HepG2 (cell line): ENCODE measurements around the gene HRH2. TPM values are rescaled to one million over a fixed set of nuclear protein-coding genes. Genes with fewer than 3 reads are reported as not detected.

ENCODE experiments used
- ATAC-seq: fragments of 200-7000 bp; cut with Tn5 transposase; 3 replicates; pipeline ENCODE4 v1.9.1; 2020; ENCODE audit warnings: mild to moderate bottlenecking, moderate library complexity
- BruUV-seq: library from RNA; stranded (reverse); fragments of 400-500 nt; replicated peaks from 2 replicates; lab custom pipeline; 2021; lab: Mats Ljungman, UMichigan
- CTCF ChIA-PET: fragments of 300-600 bp; formaldehyde crosslinking; extraction: SDS; loops from one replicate; lab custom pipeline; 2021; ENCODE audit warnings: low total read pairs, inconsistent platforms, low intra/inter-chr PET ratio; lab: Yijun Ruan, JAX
- POLR2A ChIA-PET: fragments of 350-600 bp; sonication (Branson Sonifier 250); formaldehyde crosslinking; loops from one replicate; lab custom pipeline; 2020; ENCODE audit warnings: antibody characterized with exemption, inconsistent platforms; lab: Yijun Ruan, JAX
- DNase-seq: peaks from one replicate; pipeline ENCODE4 v3.0.0-alpha.2; 2015; ENCODE audit warnings: low spot score
- FAIRE-seq: peaks from 3 replicates; lab custom pipeline; 2011; peaks lifted over from hg19 to GRCh38; lab: Jason Lieb, UNC
- H2AFZ ChIP-seq: one replicate; pipeline ENCODE4 v1.6.1; 2011; ENCODE audit warnings: low read length, inconsistent platforms
- H3K27ac ChIP-seq: fragments of 300-600 bp; 3 replicates; pipeline ENCODE4 v1.8.0; 2011; ENCODE audit warnings: mixed run types, mild to moderate bottlenecking, mixed read lengths, low read length, inconsistent platforms; ENCODE audit not compliant: insufficient read depth; ENCODE audit errors: extremely low read length
- H3K27me3 ChIP-seq, 2 experiments: fragments of 200-600 bp in 1 of 2; 2 replicates in 1 of 2; 3 replicates in 1 of 2; pipeline versions ENCODE4 v1.6.0 to v1.8.0; 2011; ENCODE audit warnings: low read length in 2 of 2, mild to moderate bottlenecking in 2 of 2, moderate library complexity in 2 of 2, inconsistent platforms in 1 of 2; ENCODE audit not compliant: insufficient read depth in 2 of 2, control insufficient read depth in 1 of 2
- H3K36me3 ChIP-seq, 2 experiments: fragments of 200-600 bp in 1 of 2; replicated peaks in 1 of 2; 2 replicates in 1 of 2; 3 replicates in 1 of 2; pipeline versions ENCODE4 v1.5.1 to v1.8.0; 2011; ENCODE audit warnings: low read length in 2 of 2, inconsistent platforms in 1 of 2; ENCODE audit not compliant: insufficient read depth in 2 of 2, control insufficient read depth in 1 of 2
- H3K4me1 ChIP-seq: 2 replicates; pipeline ENCODE4 v1.5.1; 2012; ENCODE audit warnings: low read length, inconsistent platforms; ENCODE audit not compliant: insufficient read depth
- H3K4me2 ChIP-seq: 2 replicates; pipeline ENCODE4 v1.6.0; 2011; ENCODE audit warnings: low read depth, low read length, inconsistent platforms
- H3K4me3 ChIP-seq, 3 experiments: fragments of 200-600 bp in 1 of 3; sonication (generic), shearing (Covaris generic) in 1 of 3; replicated peaks in 1 of 3; 2 replicates each; pipeline ENCODE4 v1.5.1; 2011 to 2016; ENCODE audit warnings: low read length in 3 of 3, inconsistent platforms in 2 of 3, low read depth in 2 of 3, mild to moderate bottlenecking in 2 of 3, control low read depth in 1 of 3, mixed read lengths in 1 of 3; ENCODE audit not compliant: insufficient read depth in 1 of 3
- H3K79me2 ChIP-seq: one replicate; pipeline ENCODE4 v1.6.1; 2011; ENCODE audit warnings: low read length, inconsistent platforms; ENCODE audit not compliant: insufficient read depth
- H3K9ac ChIP-seq: 2 replicates; pipeline ENCODE4 v1.6.0; 2011; ENCODE audit warnings: mild to moderate bottlenecking, low read depth, low read length, inconsistent platforms; ENCODE audit not compliant: insufficient read depth
- H3K9me3 ChIP-seq: 2 replicates; pipeline ENCODE4 v1.5.1; 2012; ENCODE audit warnings: mild to moderate bottlenecking, low read length
- H4K20me1 ChIP-seq: 2 replicates; pipeline ENCODE4 v1.6.0; 2011; ENCODE audit warnings: inconsistent platforms, mild to moderate bottlenecking, low read length, moderate library complexity; ENCODE audit not compliant: insufficient read depth
- CBX2 ChIP-seq, 2 experiments: fragments of 200-600 bp in 1 of 2; sonication (generic); formaldehyde crosslinking in 1 of 2; IDR thresholded peaks; 2 replicates each; pipeline versions ENCODE4 v1.7.0 to v1.8.1; 2018 to 2022; ENCODE audit warnings: low read depth in 2 of 2, low read length in 1 of 2, mild to moderate bottlenecking in 1 of 2, missing genetic modification reagents in 1 of 2
- DZIP1 ChIP-seq: sonication (generic); formaldehyde crosslinking; IDR thresholded peaks from 2 replicates; pipeline ENCODE4 v1.5.0; 2020; ENCODE audit warnings: mild to moderate bottlenecking, missing genetic modification reagents
- GABPB1 ChIP-seq: IDR thresholded peaks from 2 replicates; pipeline ENCODE4 v1.6.1; 2016; ENCODE audit warnings: mild to moderate bottlenecking, missing genetic modification reagents, moderate library complexity, missing compliant biosample characterization
- GPBP1L1 ChIP-seq: sonication (generic); formaldehyde crosslinking; IDR thresholded peaks from 2 replicates; pipeline ENCODE4 v1.5.0; 2020; ENCODE audit warnings: mild to moderate bottlenecking, missing genetic modification reagents
- MAFK ChIP-seq, 2 experiments: IDR thresholded peaks in 1 of 2; conservative IDR thresholded peaks in 1 of 2; 2 replicates each; pipeline ENCODE4 v1.6.1; 2011; ENCODE audit warnings: improper control_type of control experiment in 2 of 2, low read length in 2 of 2
- NFRKB ChIP-seq: fragments of 450-650 bp; IDR thresholded peaks from 2 replicates; pipeline ENCODE4 v1.6.1; 2017
- SKI ChIP-seq: fragments of 450-650 bp; IDR thresholded peaks from one replicate; pipeline ENCODE4 v1.6.1; 2018; ENCODE audit warnings: mild to moderate bottlenecking; ENCODE audit not compliant: partially characterized antibody
- ZBTB42 ChIP-seq: sonication (generic); formaldehyde crosslinking; IDR thresholded peaks from 2 replicates; pipeline ENCODE4 v1.5.0; 2020; ENCODE audit warnings: mild to moderate bottlenecking, missing genetic modification reagents
- ZNF605 ChIP-seq: sonication (generic); formaldehyde crosslinking; IDR thresholded peaks from 2 replicates; pipeline ENCODE4 v1.8.0; 2022; ENCODE audit warnings: mild to moderate bottlenecking, missing genetic modification reagents
- ZNF883 ChIP-seq: sonication (generic); formaldehyde crosslinking; IDR thresholded peaks from 2 replicates; pipeline ENCODE4 v1.5.1; 2020; ENCODE audit warnings: mild to moderate bottlenecking, missing genetic modification reagents; ENCODE audit errors: not compliant biosample characterization
- WGBS: methylation state at CpG from one replicate; pipeline ENCODE4 v1.1.6; 2017; ENCODE audit warnings: low lambda C conversion rate; 5-methylcytosine and 5-hydroxymethylcytosine counted together
- in situ Hi-C: cut with HindIII; loops from 2 replicates; pipeline ENCODE4 v1.10.0; 2017; ENCODE audit warnings: low pct_unique_long_range_greater_than_20kb; ENCODE audit not compliant: extremely low pct_ligation_motif_present
- intact Hi-C: fragments of 100-400 bp; cut with micrococcal nuclease; formaldehyde crosslinking; loops from one replicate; pipeline ENCODE4 v1.10.0; 2022; ENCODE audit not compliant: unreplicated experiment
- polyA plus RNA-seq, 8 experiments: library from polyadenylated mRNA; depleted of rRNA in 3 of 8; stranded (reverse) in 7 of 8; unstranded in 1 of 8; fragments of >200 nt; fragmentation: Illumina TruSeq in 4 of 8; extraction: Trizol in 4 of 8; gene quantifications; 2 replicates each; pipeline versions ENCODE4 v1.2.1 to v1.2.3, GENCODE V29; 2011 to 2016; ENCODE audit warnings: low read depth in 4 of 8, missing spikeins in 1 of 8, mixed read lengths in 1 of 8; ENCODE audit not compliant: insufficient read depth in 1 of 8
- total RNA-seq, 5 experiments: library from RNA; depleted of rRNA; stranded (reverse); fragments of >200 nt; fragmentation: Illumina TruSeq; extraction: Trizol; gene quantifications; 2 replicates each; pipeline ENCODE4 v1.2.3, GENCODE V29; 2016; ENCODE audit warnings: low read depth in 1 of 5

The HRH2 gene
- total and polyA plus RNA-seq, 2 of the 13 experiments (the other 11 are each of a cell fraction or from before 2014, with no cell fraction given): not detected

DNA sequence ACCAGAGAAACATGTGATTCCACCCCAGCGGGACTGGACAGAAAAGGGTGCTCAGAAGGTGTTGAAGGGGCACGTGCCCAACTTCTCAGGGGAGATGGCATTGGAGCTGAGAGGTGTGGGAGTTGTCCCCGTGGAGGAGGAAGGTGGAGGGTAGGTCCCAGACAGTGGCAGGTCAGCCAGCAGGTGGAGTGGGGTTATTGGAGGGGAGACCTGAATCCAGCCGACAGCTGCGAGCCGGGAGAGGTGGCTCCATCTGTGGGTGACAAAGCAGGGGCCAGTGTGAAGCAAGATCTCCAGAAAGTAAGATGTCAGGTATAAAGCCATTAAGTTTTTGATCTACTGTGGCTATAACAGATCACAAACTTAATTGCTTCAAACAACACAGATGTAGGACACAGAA, 75.1 kb downstream of the HRH2 start:
- POLR2A ChIA-PET: no interaction called here
- DNase-seq (no peak), FAIRE-seq (no peak), ATAC-seq (no peak)
- no peaks in the 10 kb centered on the region for H3K79me2 ChIP-seq
- CTCF ChIA-PET: no interaction called here
- peaks cover 11% of the 10 kb centered on the region; the same call in 1 of the 2 replicates for H3K4me1 ChIP-seq
- intact Hi-C loops (no loop called here), in situ Hi-C loops (loop anchor here (25.0 kb wide), 1 partner anchor 854 kb away; no protein-coding TSS in a partner anchor)
- 0 out of 2 replicates have a peak, but pooled peaks cover 4% of the 10 kb centered on the region for H3K9me3 ChIP-seq
- H3K27ac ChIP-seq: no peak overlapping the region
- H3K9ac ChIP-seq: no peak overlapping the region
- H3K36me3 ChIP-seq: no peaks in the 10 kb centered on the region
- no peak overlapping the region for H2AFZ ChIP-seq
- TF ChIP-seq NFRKB: no peak
- TF ChIP-seq CBX2 (IDR thresholded peaks at IDR 0.05; ENCODE audit: low read depth, low read length): no peak
- TF ChIP-seq CBX2 (CRISPR knock-in tag; IDR thresholded peaks at IDR 0.05; ENCODE audit: low read depth): no peak
- no peak for TF ChIP-seq GABPB1
- no peak for TF ChIP-seq DZIP1 (CRISPR knock-in tag)
- TF ChIP-seq ZNF605 (CRISPR knock-in tag): no peak
- TF ChIP-seq MAFK (conservative IDR thresholded peaks at IDR 0.05 in 1 of 2, IDR thresholded peaks at IDR 0.05 in 1 of 2; ENCODE audit: low read length in 2 of 2): no peak
- TF ChIP-seq SKI: no peak
- no peak for TF ChIP-seq ZNF883 (CRISPR knock-in tag)
- no peak for TF ChIP-seq GPBP1L1 (CRISPR knock-in tag)
- no peak for TF ChIP-seq ZBTB42 (CRISPR knock-in tag)
- WGBS: 39% methylated on average over 6 of the region's 6 CpGs
- H3K4me2 ChIP-seq: no peak overlapping the region
- H3K27me3 ChIP-seq: 0 out of 5 replicates have a peak, but pooled peaks cover 1 to 2% of the 10 kb centered on the region in 2 experiments
- no TSS peak for BruUV-seq
- H4K20me1 ChIP-seq: no peaks in the 10 kb centered on the region
- no peak overlapping the region for H3K4me3 ChIP-seq
